ENCODE results near the gene VWA2.

Gene VWA2

DNA sequence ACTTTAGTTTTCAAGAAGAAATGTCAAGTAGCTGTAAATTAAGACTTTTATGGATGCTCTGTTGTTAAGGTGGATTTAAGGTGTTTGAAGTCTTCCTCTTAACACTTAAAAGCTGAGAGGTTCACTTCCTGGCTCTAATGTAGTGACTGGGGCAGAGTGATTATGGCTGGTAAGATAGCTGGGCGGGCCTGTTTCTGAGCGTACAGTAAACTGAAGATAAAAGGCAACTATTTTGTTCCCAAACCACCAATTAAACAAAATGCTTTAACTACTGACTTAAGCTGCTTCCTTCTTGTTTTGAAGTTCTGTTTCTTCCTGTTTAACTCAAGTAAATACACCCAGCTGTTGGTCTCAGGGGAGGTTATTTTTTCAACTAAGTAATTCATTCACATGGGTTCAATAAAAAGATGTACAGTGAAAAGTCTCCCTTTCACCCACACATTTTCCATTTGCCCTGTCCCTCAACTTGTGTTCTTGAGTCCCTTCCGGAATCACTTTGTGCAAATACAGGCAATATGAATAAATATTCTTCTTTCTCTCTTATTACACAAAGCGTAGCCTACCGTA is 19.3 kb downstream of the VWA2 start:
- ATAC-seq: no peak
- no peaks in the 10 kb centered on the region for H3K9me3 Mint-ChIP-seq
- no peaks in the 10 kb centered on the region for H3K4me1 Mint-ChIP-seq
- H3K4me3 Mint-ChIP-seq: no peak overlapping the region
- DNase-seq (ENCODE audit: low spot score in 2 of 2): no peak
- H3K36me3 Mint-ChIP-seq: no peaks in the 10 kb centered on the region
- H3K27ac Mint-ChIP-seq: no peak overlapping the region

GRCh38 chr10:114259824-114260223 is 20.8 kb downstream of the VWA2 start:
- DNase-seq (ENCODE audit: low spot score in 2 of 2): no peak
- H3K4me1 Mint-ChIP-seq: no peaks in the 10 kb centered on the region
- H3K27ac Mint-ChIP-seq: no peak overlapping the region
- no peaks in the 10 kb centered on the region for H3K9me3 Mint-ChIP-seq
- H3K4me3 Mint-ChIP-seq: no peak overlapping the region
- no peak for ATAC-seq
- no peaks in the 10 kb centered on the region for H3K36me3 Mint-ChIP-seq

GRCh38 chr10:114260366-114260765 is 21.3 kb downstream of the VWA2 start:
- DNase-seq (ENCODE audit: low spot score in 2 of 2) (no peak), ATAC-seq (no peak)
- peak overlapping the region; percentile 40 for H3K27ac Mint-ChIP-seq
- no peaks in the 10 kb centered on the region for H3K9me3 Mint-ChIP-seq
- H3K36me3 Mint-ChIP-seq: no peaks in the 10 kb centered on the region
- H3K4me3 Mint-ChIP-seq: no peak overlapping the region
- no peaks in the 10 kb centered on the region for H3K4me1 Mint-ChIP-seq

GRCh38 chr10:114261076-114261475 is 22.0 kb downstream of the VWA2 start:
- ATAC-seq: no peak
- Mint-ChIP-seq H3K36me3 (no peaks in the 10 kb centered on the region), H3K27ac (peak overlapping the region; percentile 40), H3K4me3 (no peak overlapping the region), H3K9me3 (no peaks in the 10 kb centered on the region), H3K4me1 (no peaks in the 10 kb centered on the region)
- no peak for DNase-seq (ENCODE audit: low spot score in 2 of 2)

DNA sequence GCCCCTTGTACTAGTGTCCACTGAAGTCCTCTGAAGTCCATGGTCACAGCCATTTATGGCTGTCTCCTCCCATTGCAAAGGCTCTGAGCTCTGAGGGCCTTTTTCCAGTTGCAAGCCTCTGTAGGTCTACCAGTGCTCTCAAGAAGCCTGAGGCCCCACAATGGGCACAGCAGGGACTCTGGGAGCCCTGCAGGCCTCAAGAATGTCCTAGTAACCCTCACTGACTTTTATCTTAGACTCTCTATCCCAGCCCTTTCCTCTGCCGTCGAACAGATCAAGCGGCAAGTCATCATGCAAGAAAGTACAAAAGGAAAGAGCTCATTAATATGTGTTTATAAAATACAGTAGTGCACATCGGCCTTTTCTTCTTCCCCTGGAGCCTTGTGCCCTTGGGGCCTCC is 23.4 kb downstream of the VWA2 start:
- Mint-ChIP-seq H3K9me3 (no peaks in the 10 kb centered on the region), H3K36me3 (no peaks in the 10 kb centered on the region), H3K4me1 (no peaks in the 10 kb centered on the region), H3K27ac (no peak overlapping the region), H3K4me3 (no peak overlapping the region)
- ATAC-seq: no peak
- DNase-seq (ENCODE audit: low spot score in 2 of 2): no peak

GRCh38 chr10:114265392-114266053 is 26.5 kb downstream of the VWA2 start:
- DNase-seq (ENCODE audit: low spot score in 2 of 2): no peak
- Mint-ChIP-seq H3K9me3 (no peaks in the 10 kb centered on the region), H3K4me1 (no peaks in the 10 kb centered on the region), H3K4me3 (no peak overlapping the region), H3K27ac (no peak overlapping the region), H3K36me3 (no peaks in the 10 kb centered on the region)
- no peak for ATAC-seq

DNA sequence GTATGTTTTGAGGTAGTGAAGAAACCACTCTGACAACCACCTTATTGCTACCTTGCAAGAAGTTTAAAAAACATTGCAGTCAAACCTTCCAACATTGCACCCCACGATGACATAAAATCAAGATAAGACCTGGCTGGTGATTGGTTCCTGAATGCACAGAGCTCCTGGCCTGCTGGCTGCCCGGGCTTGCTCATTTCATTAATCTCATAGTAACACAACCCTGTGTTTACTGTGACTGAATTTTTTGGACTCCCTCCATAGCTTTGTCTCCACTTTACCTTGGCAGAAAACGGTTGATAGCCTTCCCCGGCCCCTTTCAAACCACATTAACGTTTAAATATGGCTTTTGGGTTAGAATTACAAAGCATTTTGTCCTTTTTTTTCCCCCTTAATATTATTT is 27.5 kb downstream of the VWA2 start:
- Mint-ChIP-seq H3K36me3 (no peaks in the 10 kb centered on the region), H3K9me3 (no peaks in the 10 kb centered on the region), H3K4me3 (no peak overlapping the region), H3K27ac (no peak overlapping the region), H3K4me1 (no peaks in the 10 kb centered on the region)
- no peak for ATAC-seq
- DNase-seq (ENCODE audit: low spot score in 2 of 2): no peak

GRCh38 chr10:114271075-114271778 is 32.2 kb downstream of the VWA2 start:
- Mint-ChIP-seq H3K4me1 (no peaks in the 10 kb centered on the region), H3K9me3 (no peaks in the 10 kb centered on the region), H3K36me3 (no peaks in the 10 kb centered on the region), H3K4me3 (no peak overlapping the region), H3K27ac (no peak overlapping the region)
- ATAC-seq: no peak
- DNase-seq (ENCODE audit: low spot score in 2 of 2): no peak

GRCh38 chr10:114271779-114272167 is 32.7 kb downstream of the VWA2 start:
- no peaks in the 10 kb centered on the region for H3K36me3 Mint-ChIP-seq
- ATAC-seq: no peak
- no peak overlapping the region for H3K4me3 Mint-ChIP-seq
- H3K9me3 Mint-ChIP-seq: no peaks in the 10 kb centered on the region
- no peak overlapping the region for H3K27ac Mint-ChIP-seq
- H3K4me1 Mint-ChIP-seq: no peaks in the 10 kb centered on the region
- DNase-seq (ENCODE audit: low spot score in 2 of 2): no peak

DNA sequence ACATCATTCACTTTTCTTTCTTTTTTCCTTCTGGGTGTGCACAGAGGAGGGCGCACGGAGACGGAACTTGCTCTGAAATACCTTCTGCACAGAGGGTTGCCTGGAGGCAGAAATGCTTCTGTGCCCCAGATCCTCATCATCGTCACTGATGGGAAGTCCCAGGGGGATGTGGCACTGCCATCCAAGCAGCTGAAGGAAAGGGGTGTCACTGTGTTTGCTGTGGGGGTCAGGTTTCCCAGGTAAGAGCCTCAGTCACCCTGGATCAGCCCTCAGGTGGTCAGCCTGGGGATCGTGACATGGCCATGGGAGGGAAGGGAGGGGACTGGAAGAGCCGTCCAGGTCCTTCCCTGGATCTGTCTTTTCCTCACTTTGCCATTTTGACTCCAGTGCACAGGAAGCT is 33.6 kb downstream of the VWA2 start:
- no peaks in the 10 kb centered on the region for H3K9me3 Mint-ChIP-seq
- H3K36me3 Mint-ChIP-seq: no peaks in the 10 kb centered on the region
- H3K4me3 Mint-ChIP-seq: no peak overlapping the region
- DNase-seq (ENCODE audit: low spot score in 2 of 2) (no peak), ATAC-seq (no peak)
- H3K27ac Mint-ChIP-seq: no peak overlapping the region
- peaks cover 5% of the 10 kb centered on the region for H3K4me1 Mint-ChIP-seq

- no peak overlapping the region for H3K27ac Mint-ChIP-seq
- no peaks in the 10 kb centered on the region for H3K36me3 Mint-ChIP-seq
- peaks cover 5% of the 10 kb centered on the region for H3K4me1 Mint-ChIP-seq
- ATAC-seq: no peak
- no peak for DNase-seq (ENCODE audit: low spot score in 2 of 2)
- H3K4me3 Mint-ChIP-seq: no peak overlapping the region
- no peaks in the 10 kb centered on the region for H3K9me3 Mint-ChIP-seq
Measured at GRCh38 chr10:114273910-114274309, 34.9 kb downstream of the VWA2 start.

GRCh38 chr10:114274616-114275453 is 35.8 kb downstream of the VWA2 start:
- Mint-ChIP-seq H3K4me1 (peaks cover 5% of the 10 kb centered on the region), H3K9me3 (no peaks in the 10 kb centered on the region), H3K36me3 (no peaks in the 10 kb centered on the region), H3K4me3 (no peak overlapping the region), H3K27ac (no peak overlapping the region)
- ATAC-seq (no peak), DNase-seq (ENCODE audit: low spot score in 2 of 2) (no peak)

GRCh38 chr10:114276066-114276465 is 37.0 kb downstream of the VWA2 start:
- no peaks in the 10 kb centered on the region for H3K36me3 Mint-ChIP-seq
- no peak for ATAC-seq
- no peak overlapping the region for H3K27ac Mint-ChIP-seq
- H3K9me3 Mint-ChIP-seq: no peaks in the 10 kb centered on the region
- no peak overlapping the region for H3K4me3 Mint-ChIP-seq
- no peak for DNase-seq (ENCODE audit: low spot score in 2 of 2)
- H3K4me1 Mint-ChIP-seq: peaks cover 5% of the 10 kb centered on the region

DNA sequence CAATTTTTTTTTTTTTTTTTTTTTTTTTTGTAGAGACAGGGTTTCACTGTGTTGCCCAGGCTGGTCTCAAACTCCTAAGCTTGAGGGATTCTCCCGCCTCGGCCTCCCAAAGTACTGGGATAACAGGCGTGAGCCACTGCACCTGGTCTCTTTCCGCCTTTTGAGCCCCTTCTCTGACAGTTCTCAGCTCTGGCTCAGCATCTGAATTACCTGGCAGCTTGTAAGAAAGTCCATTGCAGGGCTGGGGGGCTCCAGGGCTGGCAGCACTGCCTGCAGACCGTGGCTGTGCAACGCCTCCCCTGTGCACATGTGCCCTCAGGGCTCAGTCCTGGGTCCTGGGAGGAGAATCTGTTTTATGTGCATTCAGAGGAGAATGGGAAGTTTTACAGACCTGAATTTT is 37.6 kb downstream of the VWA2 start:
- no peak for DNase-seq (ENCODE audit: low spot score in 2 of 2)
- Mint-ChIP-seq H3K9me3 (no peaks in the 10 kb centered on the region), H3K27ac (no peak overlapping the region), H3K4me3 (no peak overlapping the region), H3K36me3 (no peaks in the 10 kb centered on the region), H3K4me1 (peaks cover 5% of the 10 kb centered on the region)
- no peak for ATAC-seq

DNA sequence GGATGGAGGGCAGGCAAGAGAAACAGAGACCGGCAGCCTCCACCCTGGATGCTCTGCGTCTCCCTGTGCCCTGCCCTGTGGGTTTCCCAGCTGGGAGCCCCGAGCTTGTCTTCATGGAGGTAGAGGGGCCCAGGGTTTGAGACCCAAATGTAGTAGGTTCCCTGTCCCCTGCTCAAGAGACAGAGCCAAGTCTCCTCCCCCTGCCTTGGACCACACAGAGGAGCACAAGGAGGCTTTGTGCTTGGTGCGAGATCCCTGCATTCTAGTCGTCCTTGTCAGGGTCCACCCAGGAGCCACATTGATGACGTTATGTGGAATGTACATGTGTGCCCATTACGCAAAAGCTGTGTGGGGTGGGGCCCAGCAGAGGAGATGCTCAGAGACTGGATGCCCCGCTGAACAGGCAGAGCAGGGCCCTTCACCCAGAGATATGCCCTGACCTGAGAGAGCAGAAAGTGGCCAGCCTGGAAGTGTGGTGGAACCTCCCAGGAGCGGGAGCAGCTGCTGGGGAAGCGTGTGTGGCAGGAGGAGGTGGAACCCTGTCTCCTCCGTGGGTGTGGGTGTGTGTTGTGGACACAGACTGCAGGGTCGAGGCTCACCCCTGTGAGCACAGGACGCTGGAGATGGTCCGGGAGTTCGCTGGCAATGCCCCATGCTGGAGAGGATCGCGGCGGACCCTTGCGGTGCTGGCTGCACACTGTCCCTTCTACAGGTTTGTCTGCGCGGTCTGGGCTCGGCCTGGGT is 39.3 kb downstream of the VWA2 start:
- H3K36me3 Mint-ChIP-seq: no peaks in the 10 kb centered on the region
- no peak overlapping the region for H3K27ac Mint-ChIP-seq
- ATAC-seq (peak; percentile 4), DNase-seq (ENCODE audit: low spot score in 2 of 2) (no peak)
- H3K4me3 Mint-ChIP-seq: no peak overlapping the region
- H3K9me3 Mint-ChIP-seq: no peaks in the 10 kb centered on the region
- peaks cover 5% of the 10 kb centered on the region for H3K4me1 Mint-ChIP-seq
